ENCODE results near the gene PTPN1. TPM values are rescaled to one million over a fixed set of nuclear protein-coding genes. Genes with fewer than 3 reads are reported as not detected.

Gene PTPN1
- total RNA-seq, 1 experiment from 2014 or later: 30.8 TPM

DNA sequence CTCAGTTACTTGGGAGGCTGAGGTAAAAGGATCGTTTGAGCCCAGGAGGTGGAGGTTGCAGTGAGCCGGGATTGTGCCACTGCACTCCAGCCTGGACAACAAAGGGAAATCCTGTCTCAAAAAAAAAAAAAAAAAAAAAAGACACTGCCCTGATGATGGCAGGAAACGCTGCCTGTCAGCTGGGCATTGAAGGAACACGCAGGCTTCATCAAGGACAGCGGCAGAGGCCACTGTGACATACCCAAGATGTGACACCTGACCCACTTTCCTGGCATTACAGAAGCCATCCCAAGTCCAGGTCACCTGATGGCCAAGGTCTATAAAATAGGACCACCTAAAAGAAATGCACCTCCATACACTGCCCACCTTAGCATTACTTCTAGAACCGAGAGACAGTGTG lies 105.2 kb downstream of the PTPN1 start:
- H3K79me2 ChIP-seq (ENCODE audit: insufficient read depth, low read length): no peaks in the 10 kb centered on the region
- no peak overlapping the region for H3K27ac Mint-ChIP-seq
- no peak overlapping the region for H3K14ac ChIP-seq (ENCODE audit: insufficient read depth, low read length)
- no peak overlapping the region for H3K4me2 ChIP-seq (ENCODE audit: insufficient read depth, insufficient read length, low read length)
- H3T11ph ChIP-seq (ENCODE audit: low read length): no peak overlapping the region
- no peak overlapping the region for H2AK5ac ChIP-seq (ENCODE audit: insufficient read length, low read length)
- H3K4me1 Mint-ChIP-seq: peaks cover 10 to 17% of the 10 kb centered on the region in 2 experiments
- H3K27me3 Mint-ChIP-seq (ENCODE audit: low read depth): no peaks in the 10 kb centered on the region; the same call in 1 of the 2 replicates
- no peak overlapping the region for H3K9ac ChIP-seq (ENCODE audit: extremely low read depth, insufficient read length, low read length)
- H3K27ac ChIP-seq (ENCODE audit: insufficient read length, low read depth, low read length): no peak overlapping the region
- H2BK15ac ChIP-seq (ENCODE audit: low read depth, low read length): no peak overlapping the region
- H4K91ac ChIP-seq (ENCODE audit: insufficient read length, low read depth, low read length): no peak overlapping the region
- H3K23me2 ChIP-seq (ENCODE audit: insufficient read length, low read depth, low read length, poor library complexity, severe bottlenecking): no peaks in the 10 kb centered on the region
- TF ChIP-seq CTCF (conservative IDR thresholded peaks at IDR 0.05): no peak
- no peak overlapping the region for H2BK12ac ChIP-seq (ENCODE audit: insufficient read length, low read depth, low read length)
- no peak overlapping the region for H3K4ac ChIP-seq (ENCODE audit: low read depth, low read length)
- no peak overlapping the region for H2BK120ac ChIP-seq (ENCODE audit: low read depth, low read length, poor library complexity, severe bottlenecking)
- DNase-seq: no peak
- H3K9me3 ChIP-seq (ENCODE audit: control insufficient read depth, low read depth, low read length): no peaks in the 10 kb centered on the region
- H3K23ac ChIP-seq (ENCODE audit: insufficient read length, low read depth, low read length): no peak overlapping the region
- H3K56ac ChIP-seq (ENCODE audit: insufficient read length, low read depth, low read length): no peak overlapping the region
- H4K8ac ChIP-seq (replicated peaks; ENCODE audit: insufficient read length, low read depth, low read length): no peak overlapping the region
- H3K27me3 ChIP-seq (ENCODE audit: insufficient read depth, low read length): no peaks in the 10 kb centered on the region
- peaks cover 0 to 2% (median 0%) of the 10 kb centered on the region in 3 experiments; a peak in 1 of 7 replicates for H3K36me3 Mint-ChIP-seq (ENCODE audit: insufficient read depth in 1 of 3, low read depth in 3 of 3)
- H3K79me1 ChIP-seq (ENCODE audit: insufficient read depth, low read depth, low read length, poor library complexity, severe bottlenecking): no peaks in the 10 kb centered on the region
- no peak overlapping the region for H2BK5ac ChIP-seq (ENCODE audit: insufficient read length, low read length)
- no peak overlapping the region for H2AFZ ChIP-seq (ENCODE audit: low read length)
- no peaks in the 10 kb centered on the region for H3K9me3 Mint-ChIP-seq
- H4K5ac ChIP-seq (ENCODE audit: insufficient read length, low read depth, low read length): no peak overlapping the region
- no CpG with 5 or more reads among the region's 6 CpGs for WGBS (ENCODE audit: extremely low coverage, insufficient read length, low lambda C conversion rate)
- H3K4me1 ChIP-seq (ENCODE audit: insufficient read depth, low read length): no peaks in the 10 kb centered on the region; the same call in 1 of the 2 replicates
- H2BK20ac ChIP-seq (ENCODE audit: low read depth, low read length, poor library complexity, severe bottlenecking): no peak overlapping the region
- no peak overlapping the region for H3K18ac ChIP-seq (ENCODE audit: insufficient read length, low read depth, low read length)
- H3K4me3 Mint-ChIP-seq: no peak overlapping the region
- no peaks in the 10 kb centered on the region for H4K20me1 ChIP-seq (ENCODE audit: control insufficient read depth, insufficient read depth, insufficient read length)
